LNCAP (cell line): ENCODE results near the gene EPHA4.

Experiments used
- CTCF ChIP-seq: fragments of 450-650 bp; IDR thresholded peaks from 2 replicates; pipeline ENCODE4 v1.5.1; 2017; ENCODE audit warnings: mild to moderate bottlenecking

The EPHA4 gene

GRCh38 chr2:221553333-221553732 is 18.8 kb downstream of the EPHA4 start:
- TF ChIP-seq CTCF = no peak

GRCh38 chr2:221552291-221552690 is 19.8 kb downstream of the EPHA4 start:
- TF ChIP-seq CTCF = no peak

GRCh38 chr2:221551864-221552263 is 20.2 kb downstream of the EPHA4 start:
- no peak for TF ChIP-seq CTCF

- TF ChIP-seq CTCF = no peak
Observed at GRCh38 chr2:221549143-221549542, 23.0 kb downstream of the EPHA4 start.

GRCh38 chr2:221546505-221547225 is 25.4 kb downstream of the EPHA4 start:
- no peak for TF ChIP-seq CTCF

- TF ChIP-seq CTCF = no peak
Observed at GRCh38 chr2:221541131-221541735, 30.9 kb downstream of the EPHA4 start.

- no peak for TF ChIP-seq CTCF
Observed at GRCh38 chr2:221539246-221539645, 32.9 kb downstream of the EPHA4 start.

GRCh38 chr2:221535824-221536223 is 36.3 kb downstream of the EPHA4 start:
- TF ChIP-seq CTCF = no peak
